Liver (tissue), 3 donors: ENCODE measurements around the gene PXDN.

Experiments
- GABPA ChIP-seq, 2 donors: IDR thresholded peaks in 1 of 2; conservative IDR thresholded peaks in 1 of 2; 2 replicates each; pipeline ENCODE4 v1.6.1; 2016; ENCODE audit warnings: antibody characterized with exemption in 2 of 2, mild to moderate bottlenecking in 1 of 2, moderate library complexity in 1 of 2
- HNF4A ChIP-seq, 2 donors: conservative IDR thresholded peaks; 2 replicates each; pipeline ENCODE4 v1.6.1; 2016; ENCODE audit warnings: antibody characterized with exemption in 2 of 2, mild to moderate bottlenecking in 2 of 2
- JUND ChIP-seq, 2 donors: IDR thresholded peaks; 2 replicates each; pipeline ENCODE4 v1.6.1; 2016; ENCODE audit warnings: antibody characterized with exemption in 2 of 2
- RAD21 ChIP-seq, 2 donors: IDR thresholded peaks; 2 replicates each; pipeline ENCODE4 v1.6.1; 2016; ENCODE audit warnings: antibody characterized with exemption in 2 of 2, mild to moderate bottlenecking in 2 of 2
- SP1 ChIP-seq: IDR thresholded peaks from 2 replicates; pipeline ENCODE4 v1.6.1; 2018; ENCODE audit warnings: antibody characterized with exemption, mild to moderate bottlenecking
- TF ChIP-seq, protein P1 (sequence below): fragments of 150-350 bp; IDR thresholded peaks from 2 replicates; pipeline ENCODE4 v1.5.1; 2017; ENCODE audit warnings: improper control_type of control experiment, low read depth, low read length; ENCODE audit not compliant: missing input control
- TF ChIP-seq, protein P2 (sequence below): IDR thresholded peaks from 2 replicates; pipeline ENCODE4 v1.6.1; 2016; ENCODE audit warnings: antibody characterized with exemption
- TF ChIP-seq, protein P3 (sequence below): IDR thresholded peaks from 2 replicates; pipeline ENCODE4 v1.6.1; 2016; ENCODE audit warnings: antibody characterized with exemption
- donor health status: healthy.
- donor health status: healthy.

DNA sequence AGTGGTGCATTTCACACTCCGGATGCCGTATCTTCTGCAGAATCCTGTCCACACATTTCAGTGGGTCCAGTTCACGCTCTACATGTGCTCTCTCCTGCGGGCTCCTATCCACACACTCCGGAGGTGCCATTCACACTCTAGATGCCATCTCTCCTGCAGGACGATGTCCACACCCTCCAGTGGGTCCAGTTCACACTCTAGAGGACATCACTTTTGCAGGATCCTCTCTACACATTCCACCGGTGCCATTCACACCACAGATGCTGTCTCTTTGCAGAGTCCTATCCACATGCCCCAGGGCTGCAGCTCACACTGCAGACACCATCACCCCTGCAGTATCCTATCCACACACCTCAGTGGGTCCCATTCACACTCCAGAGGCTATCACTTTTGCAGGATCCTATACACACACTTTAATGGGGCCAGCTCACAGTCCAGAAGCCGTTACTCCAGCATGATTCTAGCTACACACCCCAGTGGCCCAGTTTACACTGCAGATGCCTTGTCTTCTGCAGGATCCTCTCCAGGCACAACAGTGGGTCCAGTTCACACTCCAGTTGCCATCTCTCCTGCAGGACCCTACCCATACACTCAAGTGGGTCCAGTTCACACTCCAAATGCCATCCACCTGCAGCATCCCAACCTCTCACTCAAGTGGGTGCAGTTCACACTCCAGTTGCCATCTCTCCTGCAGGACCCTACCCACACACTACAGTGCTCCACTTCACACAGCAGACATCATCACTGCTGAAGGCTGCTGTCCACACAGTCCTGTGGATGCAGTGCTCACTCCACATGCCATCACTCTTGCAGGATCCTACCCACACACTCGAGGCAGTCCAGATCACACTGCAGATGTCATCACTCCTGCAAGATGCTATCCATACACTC is 2.1 kb upstream of the PXDN start:
- TF ChIP-seq GABPA (IDR thresholded peaks at IDR 0.05 in 1 of 2, conservative IDR thresholded peaks at IDR 0.05 in 1 of 2) = no peak
- TF ChIP-seq, protein P1, sequence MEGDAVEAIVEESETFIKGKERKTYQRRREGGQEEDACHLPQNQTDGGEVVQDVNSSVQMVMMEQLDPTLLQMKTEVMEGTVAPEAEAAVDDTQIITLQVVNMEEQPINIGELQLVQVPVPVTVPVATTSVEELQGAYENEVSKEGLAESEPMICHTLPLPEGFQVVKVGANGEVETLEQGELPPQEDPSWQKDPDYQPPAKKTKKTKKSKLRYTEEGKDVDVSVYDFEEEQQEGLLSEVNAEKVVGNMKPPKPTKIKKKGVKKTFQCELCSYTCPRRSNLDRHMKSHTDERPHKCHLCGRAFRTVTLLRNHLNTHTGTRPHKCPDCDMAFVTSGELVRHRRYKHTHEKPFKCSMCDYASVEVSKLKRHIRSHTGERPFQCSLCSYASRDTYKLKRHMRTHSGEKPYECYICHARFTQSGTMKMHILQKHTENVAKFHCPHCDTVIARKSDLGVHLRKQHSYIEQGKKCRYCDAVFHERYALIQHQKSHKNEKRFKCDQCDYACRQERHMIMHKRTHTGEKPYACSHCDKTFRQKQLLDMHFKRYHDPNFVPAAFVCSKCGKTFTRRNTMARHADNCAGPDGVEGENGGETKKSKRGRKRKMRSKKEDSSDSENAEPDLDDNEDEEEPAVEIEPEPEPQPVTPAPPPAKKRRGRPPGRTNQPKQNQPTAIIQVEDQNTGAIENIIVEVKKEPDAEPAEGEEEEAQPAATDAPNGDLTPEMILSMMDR = no peak
- TF ChIP-seq JUND (IDR thresholded peaks at IDR 0.05) = no peak
- no peak for TF ChIP-seq RAD21 (IDR thresholded peaks at IDR 0.05)
- TF ChIP-seq, protein P2, sequence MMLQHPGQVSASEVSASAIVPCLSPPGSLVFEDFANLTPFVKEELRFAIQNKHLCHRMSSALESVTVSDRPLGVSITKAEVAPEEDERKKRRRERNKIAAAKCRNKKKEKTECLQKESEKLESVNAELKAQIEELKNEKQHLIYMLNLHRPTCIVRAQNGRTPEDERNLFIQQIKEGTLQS = no peak
- no peak for TF ChIP-seq SP1
- no peak for TF ChIP-seq HNF4A (conservative IDR thresholded peaks at IDR 0.05)
- TF ChIP-seq, protein P3, sequence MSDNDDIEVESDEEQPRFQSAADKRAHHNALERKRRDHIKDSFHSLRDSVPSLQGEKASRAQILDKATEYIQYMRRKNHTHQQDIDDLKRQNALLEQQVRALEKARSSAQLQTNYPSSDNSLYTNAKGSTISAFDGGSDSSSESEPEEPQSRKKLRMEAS = no peak
